Panc1 (cell line): ENCODE measurements around the gene DNAJC27. TPM values are rescaled to one million over a fixed set of nuclear protein-coding genes. Genes with fewer than 3 reads are reported as not detected.

Source experiments
- ATAC-seq: fragments of 200-7000 bp; cut with Tn5 transposase; 2 replicates; pipeline ENCODE4 v1.9.1; 2020; ENCODE audit warnings: mild to moderate bottlenecking, moderate library complexity
- BruUV-seq: library from RNA; stranded (reverse); fragments of 400-500 nt; replicated peaks from 2 replicates; lab custom pipeline; 2021; lab: Mats Ljungman, UMichigan
- CTCF ChIA-PET: fragments of 300-600 bp; sonication (Branson Sonifier 250); formaldehyde crosslinking; loops from one replicate; lab custom pipeline; 2022; ENCODE audit warnings: antibody characterized with exemption; lab: Charles Lee
- POLR2A ChIA-PET: fragments of 300-600 bp; sonication (Branson Sonifier 250); formaldehyde crosslinking; loops from one replicate; lab custom pipeline; 2022; ENCODE audit warnings: antibody characterized with exemption; lab: Charles Lee
- DNase-seq: peaks from one replicate; pipeline ENCODE4 v3.0.0-alpha.2; 2010; ENCODE audit warnings: low read depth, low spot score
- H3K27ac ChIP-seq: 2 replicates; pipeline ENCODE4 v1.5.1; 2011; ENCODE audit warnings: mild to moderate bottlenecking, low read length, inconsistent platforms
- H3K27me3 ChIP-seq: fragments of 200-500 bp; sonication (Bioruptor generic); 2 replicates; pipeline ENCODE4 v1.6.0; 2014; ENCODE audit warnings: low read length, inconsistent platforms; ENCODE audit not compliant: control insufficient read depth, insufficient read depth
- H3K36me3 ChIP-seq: fragments of 200-500 bp; sonication (Bioruptor generic); 2 replicates; pipeline ENCODE4 v1.5.1; 2014; ENCODE audit warnings: inconsistent platforms, mild to moderate bottlenecking, low read length, moderate library complexity; ENCODE audit not compliant: control insufficient read depth, insufficient read depth
- H3K4me1 ChIP-seq: 2 replicates; pipeline ENCODE4 v1.5.1; 2011; ENCODE audit warnings: inconsistent platforms, mild to moderate bottlenecking, low read length, moderate library complexity; ENCODE audit not compliant: control insufficient read depth, insufficient read depth
- H3K4me3 ChIP-seq, 2 experiments: 2 replicates each; pipeline ENCODE4 v1.5.1; 2011 to 2012; ENCODE audit warnings: low read depth in 2 of 2, low read length in 2 of 2, mild to moderate bottlenecking in 2 of 2, inconsistent platforms in 1 of 2, moderate library complexity in 1 of 2
- H3K9me3 ChIP-seq: fragments of 200-500 bp; sonication (Bioruptor generic); 2 replicates; pipeline ENCODE4 v1.5.1; 2014; ENCODE audit warnings: low read depth, mild to moderate bottlenecking, inconsistent platforms, low read length, moderate library complexity; ENCODE audit not compliant: control insufficient read depth, insufficient read depth
- POLR2AphosphoS5 ChIP-seq: IDR thresholded peaks from 2 replicates; pipeline ENCODE4 v1.6.1; 2012; ENCODE audit warnings: mild to moderate bottlenecking, low read depth, low read length, moderate library complexity
- REST ChIP-seq, 2 experiments: IDR thresholded peaks; 2 replicates each; pipeline ENCODE4 v1.6.1; 2011 to 2012; ENCODE audit warnings: low read depth in 2 of 2, control low read depth in 1 of 2, low read length in 1 of 2, mild to moderate bottlenecking in 1 of 2, moderate library complexity in 1 of 2; ENCODE audit not compliant: insufficient read depth in 1 of 2
- SIN3A ChIP-seq: IDR thresholded peaks from 2 replicates; pipeline ENCODE4 v1.6.1; 2012; ENCODE audit warnings: low read depth, mild to moderate bottlenecking, low read length, moderate library complexity, borderline replicate concordance; ENCODE audit not compliant: insufficient read depth
- TCF7L2 ChIP-seq: IDR thresholded peaks from 2 replicates; pipeline ENCODE4 v1.6.1; 2011; ENCODE audit warnings: mild to moderate bottlenecking, low read depth, low read length, inconsistent platforms
- in situ Hi-C: cut with HindIII; loops from 2 replicates; pipeline ENCODE4 v1.10.0; 2016; ENCODE audit warnings: low sequenced_read_pairs, low pct_unique_long_range_greater_than_20kb
- intact Hi-C: fragments of 100-400 bp; cut with micrococcal nuclease; formaldehyde crosslinking; loops from one replicate; pipeline ENCODE4 v1.10.0; 2022; ENCODE audit not compliant: unreplicated experiment
- total RNA-seq: library from RNA; stranded (reverse); gene quantifications from one replicate; pipeline ENCODE4 v1.2.1, GENCODE V29; 2021; ENCODE audit not compliant: unreplicated experiment
- TF ChIP-seq, protein P1 (sequence below): fragments of 450-650 bp; IDR thresholded peaks from 2 replicates; pipeline ENCODE4 v1.5.1; 2017; ENCODE audit warnings: mild to moderate bottlenecking

Gene DNAJC27
- total RNA-seq, 1 experiment from 2014 or later, result 4.9 TPM

GRCh38 chr2:24986372-24986771 lies 14.6 kb upstream of the DNAJC27 start:
- no peaks in the 10 kb centered on the region for H3K27me3 ChIP-seq
- BruUV-seq, result no TSS peak
- H3K36me3 ChIP-seq, result no peaks in the 10 kb centered on the region
- in situ Hi-C loops, result no loop called here
- H3K27ac ChIP-seq, result no peak overlapping the region
- no peak overlapping the region for H3K4me3 ChIP-seq
- DNase-seq (no peak), ATAC-seq (no peak)
- ChIA-PET CTCF (no interaction called here), POLR2A (interaction anchor here (0.6 kb wide), 1 partner anchor 16 kb away, joined by 15 read pairs; no protein-coding TSS in a partner anchor)
- no peaks in the 10 kb centered on the region for H3K9me3 ChIP-seq
- intact Hi-C loops, result no loop called here
- TF ChIP-seq POLR2AphosphoS5 (no peak), SIN3A (no peak), REST (IDR thresholded peaks at IDR 0.05; ENCODE audit: insufficient read depth in 1 of 2, low read depth in 2 of 2, low read length in 1 of 2) (no peak), TCF7L2 (no peak)
- TF ChIP-seq, protein P1, sequence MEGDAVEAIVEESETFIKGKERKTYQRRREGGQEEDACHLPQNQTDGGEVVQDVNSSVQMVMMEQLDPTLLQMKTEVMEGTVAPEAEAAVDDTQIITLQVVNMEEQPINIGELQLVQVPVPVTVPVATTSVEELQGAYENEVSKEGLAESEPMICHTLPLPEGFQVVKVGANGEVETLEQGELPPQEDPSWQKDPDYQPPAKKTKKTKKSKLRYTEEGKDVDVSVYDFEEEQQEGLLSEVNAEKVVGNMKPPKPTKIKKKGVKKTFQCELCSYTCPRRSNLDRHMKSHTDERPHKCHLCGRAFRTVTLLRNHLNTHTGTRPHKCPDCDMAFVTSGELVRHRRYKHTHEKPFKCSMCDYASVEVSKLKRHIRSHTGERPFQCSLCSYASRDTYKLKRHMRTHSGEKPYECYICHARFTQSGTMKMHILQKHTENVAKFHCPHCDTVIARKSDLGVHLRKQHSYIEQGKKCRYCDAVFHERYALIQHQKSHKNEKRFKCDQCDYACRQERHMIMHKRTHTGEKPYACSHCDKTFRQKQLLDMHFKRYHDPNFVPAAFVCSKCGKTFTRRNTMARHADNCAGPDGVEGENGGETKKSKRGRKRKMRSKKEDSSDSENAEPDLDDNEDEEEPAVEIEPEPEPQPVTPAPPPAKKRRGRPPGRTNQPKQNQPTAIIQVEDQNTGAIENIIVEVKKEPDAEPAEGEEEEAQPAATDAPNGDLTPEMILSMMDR, result no peak
- H3K4me1 ChIP-seq, result no peaks in the 10 kb centered on the region

DNA sequence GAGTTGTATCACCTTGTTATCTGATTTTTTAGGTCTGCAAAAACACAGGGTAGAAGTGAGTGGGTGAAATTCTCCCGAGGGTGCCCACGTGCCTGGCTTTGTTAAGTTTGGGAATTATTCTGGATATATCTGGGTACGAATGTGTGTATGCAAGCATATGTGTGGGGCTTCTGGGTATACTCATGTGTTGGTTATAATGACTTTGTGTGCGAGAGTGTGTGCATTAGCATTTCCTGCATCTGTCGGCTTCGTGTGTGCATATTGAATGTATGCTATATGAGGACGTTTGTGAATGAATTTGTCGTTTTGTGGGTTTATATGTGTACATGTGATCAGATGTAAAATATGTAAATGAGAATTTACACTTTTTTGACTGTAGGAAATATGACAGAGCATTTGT lies 13.8 kb upstream of the DNAJC27 start:
- DNase-seq (no peak), ATAC-seq (no peak)
- no peaks in the 10 kb centered on the region for H3K27me3 ChIP-seq
- H3K4me3 ChIP-seq, result no peak overlapping the region
- intact Hi-C loops (no loop called here), in situ Hi-C loops (no loop called here)
- H3K36me3 ChIP-seq, result no peaks in the 10 kb centered on the region
- no peaks in the 10 kb centered on the region for H3K9me3 ChIP-seq
- TF ChIP-seq POLR2AphosphoS5 (no peak), REST (IDR thresholded peaks at IDR 0.05; ENCODE audit: insufficient read depth in 1 of 2, low read depth in 2 of 2, low read length in 1 of 2) (no peak)
- TF ChIP-seq, protein P1, result no peak
- ChIA-PET CTCF (no interaction called here), POLR2A (no interaction called here)
- no peaks in the 10 kb centered on the region for H3K4me1 ChIP-seq
- BruUV-seq, result no TSS peak
- H3K27ac ChIP-seq, result no peak overlapping the region
